Epithelial cell of esophagus (primary cell): ENCODE measurements around the gene MBL2.

Experiments
- DNase-seq: peaks from one replicate; pipeline ENCODE4 v3.0.0; 2010; ENCODE audit warnings: low read depth
- H3K4me3 ChIP-seq: 2 replicates; pipeline ENCODE4 v1.5.1; 2011; ENCODE audit warnings: mild to moderate bottlenecking, low read length, control low read depth
- TF ChIP-seq, protein P1 (sequence below): IDR thresholded peaks from 2 replicates; pipeline ENCODE4 v1.5.1; 2011; ENCODE audit warnings: low read depth, mild to moderate bottlenecking, low read length, control low read depth, inconsistent platforms; ENCODE audit not compliant: insufficient read depth; ENCODE audit errors: missing control alignments

MBL2 gene

DNA sequence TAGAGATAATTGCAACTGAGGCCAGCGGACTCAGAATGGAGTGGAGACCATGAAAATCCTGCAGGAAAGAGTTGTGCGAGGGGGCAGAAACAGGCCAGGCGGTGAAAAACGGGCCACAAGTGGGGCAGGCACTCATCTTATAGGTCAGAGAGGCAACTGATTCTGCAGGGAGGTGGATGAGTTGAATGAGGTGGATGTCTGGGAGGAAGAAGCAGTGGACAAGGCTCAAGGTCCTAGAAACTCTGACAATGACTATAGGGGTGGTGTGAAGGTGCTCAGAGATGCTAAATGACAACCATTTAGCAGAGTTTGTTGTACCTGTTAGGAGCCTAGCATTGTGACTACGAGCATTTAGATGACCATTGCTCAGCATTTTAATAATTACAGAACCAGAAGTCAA is 33.6 kb downstream of the MBL2 start:
- no peak for DNase-seq
- TF ChIP-seq, protein P1, sequence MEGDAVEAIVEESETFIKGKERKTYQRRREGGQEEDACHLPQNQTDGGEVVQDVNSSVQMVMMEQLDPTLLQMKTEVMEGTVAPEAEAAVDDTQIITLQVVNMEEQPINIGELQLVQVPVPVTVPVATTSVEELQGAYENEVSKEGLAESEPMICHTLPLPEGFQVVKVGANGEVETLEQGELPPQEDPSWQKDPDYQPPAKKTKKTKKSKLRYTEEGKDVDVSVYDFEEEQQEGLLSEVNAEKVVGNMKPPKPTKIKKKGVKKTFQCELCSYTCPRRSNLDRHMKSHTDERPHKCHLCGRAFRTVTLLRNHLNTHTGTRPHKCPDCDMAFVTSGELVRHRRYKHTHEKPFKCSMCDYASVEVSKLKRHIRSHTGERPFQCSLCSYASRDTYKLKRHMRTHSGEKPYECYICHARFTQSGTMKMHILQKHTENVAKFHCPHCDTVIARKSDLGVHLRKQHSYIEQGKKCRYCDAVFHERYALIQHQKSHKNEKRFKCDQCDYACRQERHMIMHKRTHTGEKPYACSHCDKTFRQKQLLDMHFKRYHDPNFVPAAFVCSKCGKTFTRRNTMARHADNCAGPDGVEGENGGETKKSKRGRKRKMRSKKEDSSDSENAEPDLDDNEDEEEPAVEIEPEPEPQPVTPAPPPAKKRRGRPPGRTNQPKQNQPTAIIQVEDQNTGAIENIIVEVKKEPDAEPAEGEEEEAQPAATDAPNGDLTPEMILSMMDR = no peak
- H3K4me3 ChIP-seq = no peak overlapping the region

DNA sequence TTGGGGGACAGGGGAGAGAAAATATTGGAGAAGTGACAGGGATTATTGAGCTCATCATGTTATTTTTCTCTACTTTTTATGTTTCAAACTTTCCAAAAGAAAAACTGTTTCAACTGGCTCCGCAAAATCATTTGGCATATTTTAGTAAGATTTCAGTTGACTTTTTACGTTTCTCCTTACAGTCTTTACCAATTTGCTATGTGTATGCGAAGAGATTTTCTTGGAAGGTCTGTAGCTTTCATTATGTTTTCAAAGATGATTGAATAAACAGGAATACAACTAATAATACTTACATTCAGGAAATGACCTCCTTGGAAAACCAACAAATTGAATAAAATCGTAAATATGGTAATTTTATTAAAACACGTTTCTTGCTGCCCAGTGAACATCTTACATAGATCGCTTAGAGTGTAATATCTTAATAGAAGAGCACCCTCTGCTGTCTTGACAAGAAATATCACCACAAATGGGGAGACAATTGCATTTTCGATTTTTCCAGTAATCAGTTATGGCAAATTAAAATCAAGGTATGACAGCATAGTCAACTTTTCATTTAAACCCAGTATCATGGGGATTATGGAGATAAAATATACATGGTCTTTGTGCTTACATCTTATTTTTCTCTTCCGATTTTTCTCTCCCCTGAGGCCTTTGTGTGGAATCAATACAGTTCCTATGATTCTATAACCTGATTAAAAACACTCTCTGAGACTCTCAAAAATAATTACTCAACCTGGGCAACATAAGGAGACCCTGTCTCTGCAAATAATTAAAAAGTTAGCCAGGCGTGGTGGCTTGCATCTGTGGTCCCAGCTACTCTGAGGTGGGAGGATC is 43.1 kb downstream of the MBL2 start:
- TF ChIP-seq, protein P1 = peak; percentile 51
- peak; percentile 46 for DNase-seq
- no peak overlapping the region for H3K4me3 ChIP-seq

DNA sequence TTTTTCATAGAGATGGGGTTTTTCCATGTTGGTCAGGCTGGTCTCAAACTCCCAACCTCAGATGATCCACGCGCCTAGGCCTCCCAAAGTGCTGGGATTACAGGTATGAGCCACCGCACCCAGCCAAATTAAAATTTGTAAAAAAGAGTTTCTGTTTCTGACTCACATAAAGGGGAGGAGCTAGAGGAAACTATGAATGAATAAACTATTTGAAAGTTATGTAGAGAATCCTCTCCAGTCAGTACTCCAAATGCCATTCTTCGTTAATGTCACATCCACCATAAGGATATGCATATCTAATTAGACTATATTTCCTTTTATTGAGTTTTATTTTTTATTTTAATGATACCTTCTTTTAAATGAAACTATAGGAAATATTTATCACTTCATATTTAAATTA is 52.6 kb downstream of the MBL2 start:
- H3K4me3 ChIP-seq = no peak overlapping the region
- no peak for DNase-seq
- TF ChIP-seq, protein P1 = no peak
